GM18508 (cell line): ENCODE results near the gene FERD3L.

Experiments used
- ATAC-seq: cut with Tn5 transposase; IDR thresholded peaks from one replicate; pipeline ENCODE4 v1.9.1; 2021; ENCODE audit warnings: moderate number of reproducible peaks; ENCODE audit not compliant: insufficient read depth, unreplicated experiment

FERD3L gene

DNA sequence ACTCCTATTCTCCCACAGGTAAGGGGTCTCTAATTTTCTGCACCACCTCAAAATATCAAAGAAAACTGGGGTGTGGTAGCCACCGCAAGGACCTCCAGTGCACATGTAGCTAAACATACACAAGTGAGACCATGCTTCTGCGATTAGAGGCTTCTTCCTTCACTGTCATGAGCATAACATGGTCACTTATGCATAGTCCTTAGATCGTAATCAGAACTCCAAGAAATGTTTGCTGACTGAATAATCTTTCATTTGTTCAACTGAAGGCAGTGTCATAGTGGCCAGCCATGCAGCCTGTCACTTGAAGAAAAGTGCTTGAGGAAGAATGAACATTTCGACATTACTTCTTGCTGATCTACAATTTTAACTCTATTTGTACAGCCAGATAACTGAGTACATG, 42.3 kb downstream of the FERD3L start:
- no peak for ATAC-seq

GRCh38 chr7:19101909-19102308, 43.3 kb downstream of the FERD3L start:
- ATAC-seq = no peak

- no peak for ATAC-seq
Measured at GRCh38 chr7:19101472-19101871, 43.7 kb downstream of the FERD3L start.

- ATAC-seq = no peak
Measured at GRCh38 chr7:19099924-19100323, 45.3 kb downstream of the FERD3L start.

- no peak for ATAC-seq
Measured at GRCh38 chr7:19099194-19099593, 46.0 kb downstream of the FERD3L start.

- no peak for ATAC-seq
Measured at GRCh38 chr7:19098510-19098909, 46.7 kb downstream of the FERD3L start.

GRCh38 chr7:19097165-19098055, 47.8 kb downstream of the FERD3L start:
- no peak for ATAC-seq

GRCh38 chr7:19095353-19095860, 49.8 kb downstream of the FERD3L start:
- no peak for ATAC-seq
